A549 treated with Hydrocortisone at 1 μM for 4 hours (cell line): Measurements from ENCODE around the gene ZNF879. TPM values are rescaled to one million over a fixed set of nuclear protein-coding genes. Genes with fewer than 3 reads are reported as not detected.

Source experiments
- total RNA-seq: library from RNA; stranded (reverse); fragments of 200-300 nt; extraction: Qiagen RNA extraction; gene quantifications from 5 replicates; pipeline ENCODE4 v1.2.3, GENCODE V29; 2022

The ZNF879 gene
- 0.54 to 0.93 TPM (median 0.64 TPM) in 5 replicates for total RNA-seq

GRCh38 chr5:179023528-179024189, at the start of gene ZNF879:
Gene ZNF879 (plus strand): TSS chr5:179023804. CDS start chr5:179025005, 1,201 bp downstream.

GRCh38 chr5:178994580-178995340, 28.8 kb upstream of the ZNF879 start, which contains the start of gene GRM6:
Gene GRM6 (minus strand): TSS chr5:178995320. CDS start chr5:178994944, 376 bp downstream.

GRCh38 chr5:179060116-179061008, 36.8 kb downstream of the ZNF879 start, which contains the start of gene ZNF354C:
Gene ZNF354C (plus strand): TSS chr5:179060373. CDS start chr5:179062069, 1,696 bp downstream.

Other genes starting within 250 kb of the ZNF879 start
- gene ZNF354B, start 163.9 kb upstream of the ZNF879 start, total RNA-seq, result 3.9 to 5.7 TPM (median 4.7 TPM) in 5 replicates
- gene ZFP2, start 127.9 kb upstream of the ZNF879 start, total RNA-seq, result 0.06 TPM in 1 of 5 replicates, not detected in the others
- not detected in 5 replicates for gene ZNF454, start 82.6 kb upstream of the ZNF879 start, total RNA-seq
- gene GRM6, start 28.5 kb upstream of the ZNF879 start, total RNA-seq, result not detected in 5 replicates
- 0.49 to 0.99 TPM (median 0.74 TPM) in 5 replicates for gene ZNF354C, start 36.6 kb downstream of the ZNF879 start, total RNA-seq